ENCODE data around the gene PLAAT3.

GRCh38 chr11:63610604-63611394 lies 3.4 kb downstream of the PLAAT3 start:
- no peak for TF ChIP-seq POLR2A (IDR thresholded peaks at IDR 0.05; ENCODE audit: low read depth, low read length)
- TF ChIP-seq POU2F2 (IDR thresholded peaks at IDR 0.05; ENCODE audit: low read depth, low read length) = no peak
- no peak for TF ChIP-seq POLR2AphosphoS5 (IDR thresholded peaks at IDR 0.05; ENCODE audit: low read depth, low read length)
- no peak for TF ChIP-seq TAF1 (IDR thresholded peaks at IDR 0.05; ENCODE audit: low read depth, low read length)

Measured in GM12891 (cell line).